GM19324 (cell line): ENCODE measurements around the gene ABCD1.

Experiments used
- ATAC-seq: cut with Tn5 transposase; IDR thresholded peaks from one replicate; pipeline ENCODE4 v1.9.1; 2021; ENCODE audit warnings: mild to moderate bottlenecking, moderate library complexity; ENCODE audit not compliant: unreplicated experiment, low FRiP score

Gene ABCD1

GRCh38 chrX:153782313-153782712 is 57.7 kb downstream of the ABCD1 start:
- ATAC-seq = no peak

- no peak for ATAC-seq
These were observed 58.2 kb downstream of the ABCD1 start for GRCh38 chrX:153782871-153783270.

DNA sequence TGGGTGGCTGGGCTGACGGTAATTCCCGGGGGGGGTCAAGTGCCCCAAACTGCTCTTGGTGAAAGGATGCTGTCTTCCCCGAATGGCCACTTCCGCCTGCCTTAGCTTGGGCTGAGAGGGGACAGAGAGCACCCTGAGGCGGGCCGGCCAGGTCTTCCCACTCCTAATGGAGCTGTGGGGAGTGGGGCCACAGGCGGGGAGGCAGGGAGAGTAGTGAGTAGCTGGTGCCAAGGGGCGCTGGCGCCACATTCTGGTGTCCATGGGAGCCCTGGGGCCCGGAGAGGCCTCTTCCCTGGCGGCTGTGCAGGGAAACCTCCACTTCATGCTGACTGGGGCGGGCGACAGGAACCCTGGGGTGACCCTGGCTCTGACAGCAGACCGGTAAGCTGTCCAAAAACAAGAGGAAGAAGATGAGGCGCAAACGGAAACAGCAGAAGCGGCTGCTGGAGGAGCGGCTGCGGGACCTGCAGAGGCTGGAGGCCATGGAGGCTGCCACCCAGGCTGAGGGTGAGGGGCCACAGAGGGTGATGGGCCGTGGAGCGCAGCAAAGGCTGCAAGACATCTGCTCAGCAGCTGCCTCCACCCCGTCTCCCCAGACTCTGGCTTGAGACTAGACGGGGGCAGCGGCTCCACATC is 58.8 kb downstream of the ABCD1 start:
- no peak for ATAC-seq

- ATAC-seq = no peak
These were observed 59.8 kb downstream of the ABCD1 start for GRCh38 chrX:153784325-153784967.

- ATAC-seq = no peak
These were observed 62.0 kb downstream of the ABCD1 start for GRCh38 chrX:153786669-153787068.

DNA sequence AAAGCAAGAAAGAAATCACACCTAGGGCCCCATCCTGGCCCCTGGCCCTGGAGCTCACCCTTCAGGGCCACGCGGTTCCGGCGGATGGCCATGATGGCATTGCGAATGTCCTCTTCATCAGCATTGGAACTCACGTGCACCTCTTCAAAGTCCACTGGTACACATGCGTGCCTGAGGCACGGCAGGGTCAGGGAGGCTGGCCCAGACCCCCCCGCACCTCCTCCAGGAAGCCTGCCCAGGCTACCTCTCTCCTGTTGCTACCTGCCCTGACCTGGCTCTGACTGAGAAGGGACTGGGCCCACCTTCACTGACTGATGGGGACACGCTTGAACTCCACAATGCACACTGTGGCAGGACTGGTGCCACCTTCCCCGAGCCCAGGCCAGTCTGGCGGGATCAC is 65.0 kb downstream of the ABCD1 start:
- ATAC-seq = no peak

- ATAC-seq = no peak
These were observed 66.6 kb downstream of the ABCD1 start for GRCh38 chrX:153791104-153791852.

GRCh38 chrX:153792368-153792767 is 67.7 kb downstream of the ABCD1 start:
- no peak for ATAC-seq

DNA sequence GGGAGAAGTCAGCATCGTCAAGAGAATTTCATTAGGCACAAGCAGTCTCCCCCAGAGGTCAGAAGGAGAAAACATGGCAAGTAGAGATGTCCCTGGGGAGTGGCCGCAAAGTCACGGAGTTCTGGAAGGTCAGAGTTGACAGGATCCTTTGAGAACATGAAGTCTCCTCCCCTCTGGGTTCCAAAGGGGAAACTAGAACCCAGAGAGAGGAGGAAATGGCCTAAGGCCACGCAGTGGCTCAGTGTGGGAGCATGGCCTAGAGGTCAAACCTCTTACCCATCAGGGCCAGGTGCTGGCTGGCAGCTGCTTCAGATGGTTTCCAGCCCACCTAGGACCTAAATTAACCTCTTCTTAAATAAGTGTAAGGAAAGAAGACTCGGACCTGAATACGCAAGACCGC is 68.6 kb downstream of the ABCD1 start:
- ATAC-seq = no peak
